HCT116 (cell line): Measurements from ENCODE around the gene RYR2. TPM values are rescaled to one million over a fixed set of nuclear protein-coding genes. Genes with fewer than 3 reads are reported as not detected.

Experiments
- ATAC-seq: fragments of 200-7000 bp; cut with Tn5 transposase; 2 replicates; pipeline ENCODE4 v1.9.1; 2020; ENCODE audit warnings: mild to moderate bottlenecking, moderate library complexity
- BruUV-seq: library from RNA; stranded (reverse); fragments of 400-500 nt; replicated peaks from 2 replicates; lab custom pipeline; 2021; lab: Mats Ljungman, UMichigan
- CTCF ChIA-PET: fragments of 300-600 bp; sonication (Branson Sonifier 250); formaldehyde crosslinking; loops from one replicate; lab custom pipeline; 2021; ENCODE audit warnings: antibody characterized with exemption; lab: Charles Lee
- POLR2A ChIA-PET: fragments of 300-600, 350-600 bp; sonication (Branson Sonifier 250); formaldehyde crosslinking; loops from one replicate; lab custom pipeline; 2021; ENCODE audit warnings: antibody characterized with exemption; lab: Charles Lee
- RAD21 ChIA-PET, 2 experiments: fragments of 300-600 bp; sonication (Branson Sonifier 250); formaldehyde crosslinking; loops; one replicate each; lab custom pipeline; 2023; ENCODE audit warnings: low total read pairs in 2 of 2; ENCODE audit not compliant: uncharacterized antibody in 2 of 2, unreplicated experiment in 2 of 2, low non-redundant PET in 1 of 2; lab: Charles Lee
- DNase-seq: peaks from one replicate; pipeline ENCODE4 v3.0.0-alpha.2; 2010; ENCODE audit warnings: low read depth, low spot score
- H2AFZ ChIP-seq: fragments of 200-600 bp; shearing (Covaris generic), sonication (generic); 2 replicates; pipeline ENCODE4 v1.6.1; 2017; ENCODE audit warnings: low read depth, mixed run types, mixed read lengths, antibody characterized with exemption, low read length; ENCODE audit not compliant: poor library complexity, severe bottlenecking
- H3K27ac ChIP-seq: 2 replicates; pipeline ENCODE4 v1.5.1; 2012; ENCODE audit warnings: low read depth, low read length
- H3K27me3 ChIP-seq: fragments of 200-600 bp; sonication (generic); 2 replicates; pipeline ENCODE4 v1.6.1; 2016; ENCODE audit warnings: mixed run types, low read length, mixed read lengths; ENCODE audit not compliant: insufficient read depth
- H3K36me3 ChIP-seq, 2 experiments: fragments of 200-500 bp in 1 of 2; fragments of 200-600 bp in 1 of 2; sonication (Bioruptor generic) in 1 of 2; sonication (generic) in 1 of 2; 2 replicates each; pipeline versions ENCODE4 v1.5.1 to v1.6.1; 2014 to 2016; ENCODE audit warnings: low read length in 2 of 2, inconsistent platforms in 1 of 2, mixed read lengths in 1 of 2, mixed run types in 1 of 2; ENCODE audit not compliant: insufficient read depth in 2 of 2, control insufficient read depth in 1 of 2
- H3K4me1 ChIP-seq, 2 experiments: fragments of 200-600 bp in 1 of 2; sonication (generic) in 1 of 2; 2 replicates each; pipeline versions ENCODE4 v1.5.1 to v1.6.1; 2012 to 2017; ENCODE audit warnings: low read length in 2 of 2, inconsistent platforms in 1 of 2, mild to moderate bottlenecking in 1 of 2, mixed read lengths in 1 of 2, mixed run types in 1 of 2, moderate library complexity in 1 of 2; ENCODE audit not compliant: insufficient read depth in 2 of 2, control insufficient read depth in 1 of 2
- H3K4me2 ChIP-seq: fragments of 200-600 bp; sonication (generic); 2 replicates; pipeline ENCODE4 v1.6.1; 2017; ENCODE audit warnings: mixed run types, low read length, mixed read lengths
- H3K4me3 ChIP-seq, 2 experiments: fragments of 200-600 bp in 1 of 2; sonication (generic) in 1 of 2; replicated peaks in 1 of 2; 2 replicates each; pipeline ENCODE4 v1.5.1; 2011 to 2016; ENCODE audit warnings: low read length in 2 of 2, control low read depth in 1 of 2, low read depth in 1 of 2, mild to moderate bottlenecking in 1 of 2, mixed read lengths in 1 of 2, mixed run types in 1 of 2
- H3K79me2 ChIP-seq: fragments of 200-600 bp; sonication (generic); 2 replicates; pipeline ENCODE4 v1.6.1; 2017; ENCODE audit warnings: mild to moderate bottlenecking, mixed run types, low read length, moderate library complexity, mixed read lengths; ENCODE audit not compliant: insufficient read depth
- H3K9ac ChIP-seq: fragments of 200-600 bp; sonication (generic); 2 replicates; pipeline ENCODE4 v1.6.1; 2016; ENCODE audit warnings: low read length, mixed read lengths
- H3K9me2 ChIP-seq: fragments of 200-600 bp; sonication (generic), shearing (Covaris generic); 2 replicates; pipeline ENCODE4 v1.6.1; 2017; ENCODE audit warnings: mixed run types, mild to moderate bottlenecking, moderate library complexity; ENCODE audit not compliant: insufficient read depth
- H3K9me3 ChIP-seq, 2 experiments: fragments of 200-500 bp in 1 of 2; fragments of 200-600 bp in 1 of 2; sonication (Bioruptor generic) in 1 of 2; sonication (generic) in 1 of 2; 2 replicates each; pipeline ENCODE4 v1.6.1; 2014 to 2017; ENCODE audit warnings: low read length in 2 of 2, mixed read lengths in 2 of 2, inconsistent platforms in 1 of 2, low read depth in 1 of 2, mild to moderate bottlenecking in 1 of 2, mixed run types in 1 of 2, moderate library complexity in 1 of 2; ENCODE audit not compliant: control insufficient read depth in 1 of 2, insufficient read depth in 1 of 2
- H4K20me1 ChIP-seq: fragments of 200-600 bp; sonication (generic), shearing (Covaris generic); 2 replicates; pipeline ENCODE4 v1.6.1; 2017; ENCODE audit warnings: mixed run types, mild to moderate bottlenecking, moderate library complexity; ENCODE audit not compliant: insufficient read depth
- CBX3 ChIP-seq: IDR thresholded peaks from 2 replicates; pipeline ENCODE4 v1.6.1; 2012; ENCODE audit warnings: low read depth
- CEBPB ChIP-seq: IDR thresholded peaks from 2 replicates; pipeline ENCODE4 v1.6.1; 2012; ENCODE audit warnings: low read depth
- EGR1 ChIP-seq: IDR thresholded peaks from 2 replicates; pipeline ENCODE4 v1.6.1; 2012; ENCODE audit warnings: low read depth
- ELF1 ChIP-seq: IDR thresholded peaks from 2 replicates; pipeline ENCODE4 v1.6.1; 2012; ENCODE audit warnings: low read depth, borderline replicate concordance
- FOSL1 ChIP-seq: IDR thresholded peaks from 2 replicates; pipeline ENCODE4 v1.6.1; 2012; ENCODE audit warnings: low read depth
- JUND ChIP-seq: IDR thresholded peaks from 2 replicates; pipeline ENCODE4 v1.6.1; 2012
- POLR2A ChIP-seq: IDR thresholded peaks from 2 replicates; pipeline ENCODE4 v1.7.0; 2011; ENCODE audit warnings: borderline replicate concordance; ENCODE audit not compliant: insufficient read depth, insufficient read length; ENCODE audit errors: extremely low read depth
- POLR2AphosphoS5 ChIP-seq: IDR thresholded peaks from 2 replicates; pipeline ENCODE4 v1.6.1; 2011; ENCODE audit warnings: mild to moderate bottlenecking, low read depth, low read length, moderate library complexity
- RAD21 ChIP-seq: IDR thresholded peaks from 2 replicates; pipeline ENCODE4 v1.6.1; 2012; ENCODE audit warnings: low read depth, mild to moderate bottlenecking
- REST ChIP-seq: IDR thresholded peaks from 2 replicates; pipeline ENCODE4 v1.6.1; 2012; ENCODE audit warnings: low read depth
- SIN3A ChIP-seq: IDR thresholded peaks from 2 replicates; pipeline ENCODE4 v1.6.1; 2012; ENCODE audit warnings: low read depth
- SP1 ChIP-seq: IDR thresholded peaks from 2 replicates; pipeline ENCODE4 v1.6.1; 2012; ENCODE audit warnings: low read depth
- YY1 ChIP-seq: IDR thresholded peaks from 2 replicates; pipeline ENCODE4 v1.6.1; 2011; ENCODE audit warnings: low read length, low read depth, moderate library complexity, mild to moderate bottlenecking; ENCODE audit not compliant: insufficient replicate concordance; ENCODE audit errors: extremely low read depth
- ZBTB33 ChIP-seq: IDR thresholded peaks from 2 replicates; pipeline ENCODE4 v1.6.1; 2011; ENCODE audit warnings: mild to moderate bottlenecking, low read length, moderate library complexity; ENCODE audit not compliant: insufficient replicate concordance; ENCODE audit errors: extremely low read depth
- ZFX ChIP-seq: fragments of 450-650 bp; IDR thresholded peaks from 2 replicates; pipeline ENCODE4 v1.6.1; 2017
- ZNF274 ChIP-seq: fragments of 200-500 bp; sonication (Bioruptor generic); IDR thresholded peaks from 2 replicates; pipeline ENCODE4 v1.6.1; 2014; ENCODE audit warnings: mild to moderate bottlenecking, low read depth, low read length, inconsistent platforms
- intact Hi-C: fragments of 100-400 bp; cut with micrococcal nuclease; formaldehyde crosslinking; loops from 2 replicates; pipeline ENCODE4 v1.10.0; 2022
- total RNA-seq: library from RNA; stranded (reverse); gene quantifications from one replicate; pipeline ENCODE4 v1.2.1, GENCODE V29; 2021; ENCODE audit not compliant: unreplicated experiment
- TF ChIP-seq, protein P1 (sequence below): IDR thresholded peaks from 2 replicates; pipeline ENCODE4 v1.6.1; 2012
- TF ChIP-seq, protein P2 (sequence below), 3 experiments: fragments of 200-600 bp in 1 of 3; sonication (generic) in 1 of 3; IDR thresholded peaks in 2 of 3; conservative IDR thresholded peaks in 1 of 3; 2 replicates each; pipeline ENCODE4 v1.5.1; 2012 to 2017; ENCODE audit warnings: low read depth in 2 of 3, low read length in 2 of 3, antibody characterized with exemption in 1 of 3, borderline replicate concordance in 1 of 3, control low read depth in 1 of 3, mild to moderate bottlenecking in 1 of 3, mixed read lengths in 1 of 3, mixed run types in 1 of 3, moderate library complexity in 1 of 3; ENCODE audit not compliant: insufficient read depth in 1 of 3

Gene RYR2
- total RNA-seq, 1 experiment from 2014 or later = 0.02 TPM

- DNase-seq (no peak), ATAC-seq (no peak)
- Histone ChIP-seq H3K27ac (no peak overlapping the region), H2AFZ (no peak overlapping the region), H3K79me2 (no peaks in the 10 kb centered on the region), H3K36me3 (no peaks in the 10 kb centered on the region), H4K20me1 (no peaks in the 10 kb centered on the region), H3K9ac (no peak overlapping the region), H3K9me3 (peaks cover 0 to 5% of the 10 kb centered on the region in 2 experiments; a peak in 1 of 4 replicates), H3K4me2 (no peak overlapping the region), H3K4me3 (no peak overlapping the region), H3K4me1 (no peaks in the 10 kb centered on the region), H3K27me3 (no peaks in the 10 kb centered on the region), H3K9me2 (no peaks in the 10 kb centered on the region)
- BruUV-seq = no TSS peak
- intact Hi-C loops = no loop called here
- ChIA-PET POLR2A (no interaction called here), RAD21 (no interaction called here), CTCF (no interaction called here)
- TF ChIP-seq SP1 = no peak
- no peak for TF ChIP-seq POLR2A
- no peak for TF ChIP-seq ZFX
- TF ChIP-seq SIN3A = no peak
- no peak for TF ChIP-seq POLR2AphosphoS5
- TF ChIP-seq ELF1 = no peak
- no peak for TF ChIP-seq YY1
- TF ChIP-seq, protein P1, sequence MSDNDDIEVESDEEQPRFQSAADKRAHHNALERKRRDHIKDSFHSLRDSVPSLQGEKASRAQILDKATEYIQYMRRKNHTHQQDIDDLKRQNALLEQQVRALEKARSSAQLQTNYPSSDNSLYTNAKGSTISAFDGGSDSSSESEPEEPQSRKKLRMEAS = no peak
- TF ChIP-seq JUND = no peak
- no peak for TF ChIP-seq ZNF274
- TF ChIP-seq, protein P2, sequence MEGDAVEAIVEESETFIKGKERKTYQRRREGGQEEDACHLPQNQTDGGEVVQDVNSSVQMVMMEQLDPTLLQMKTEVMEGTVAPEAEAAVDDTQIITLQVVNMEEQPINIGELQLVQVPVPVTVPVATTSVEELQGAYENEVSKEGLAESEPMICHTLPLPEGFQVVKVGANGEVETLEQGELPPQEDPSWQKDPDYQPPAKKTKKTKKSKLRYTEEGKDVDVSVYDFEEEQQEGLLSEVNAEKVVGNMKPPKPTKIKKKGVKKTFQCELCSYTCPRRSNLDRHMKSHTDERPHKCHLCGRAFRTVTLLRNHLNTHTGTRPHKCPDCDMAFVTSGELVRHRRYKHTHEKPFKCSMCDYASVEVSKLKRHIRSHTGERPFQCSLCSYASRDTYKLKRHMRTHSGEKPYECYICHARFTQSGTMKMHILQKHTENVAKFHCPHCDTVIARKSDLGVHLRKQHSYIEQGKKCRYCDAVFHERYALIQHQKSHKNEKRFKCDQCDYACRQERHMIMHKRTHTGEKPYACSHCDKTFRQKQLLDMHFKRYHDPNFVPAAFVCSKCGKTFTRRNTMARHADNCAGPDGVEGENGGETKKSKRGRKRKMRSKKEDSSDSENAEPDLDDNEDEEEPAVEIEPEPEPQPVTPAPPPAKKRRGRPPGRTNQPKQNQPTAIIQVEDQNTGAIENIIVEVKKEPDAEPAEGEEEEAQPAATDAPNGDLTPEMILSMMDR (IDR thresholded peaks at IDR 0.05 in 2 of 3, conservative IDR thresholded peaks at IDR 0.05 in 1 of 3; ENCODE audit: borderline replicate concordance in 1 of 3, insufficient read depth in 1 of 3, low read depth in 2 of 3, low read length in 2 of 3) = no peak
- no peak for TF ChIP-seq EGR1
- TF ChIP-seq CBX3 = no peak
- no peak for TF ChIP-seq REST
- no peak for TF ChIP-seq FOSL1
- TF ChIP-seq CEBPB = no peak
- no peak for TF ChIP-seq RAD21
- TF ChIP-seq ZBTB33 = no peak
Observed at GRCh38 chr1:237509748-237510147, 467.8 kb downstream of the RYR2 start.
